ENCODE measurements around the gene MKNK2.
A peak's percentile ranks its signal among the peaks of the same experiment; 100 is the strongest.

The MKNK2 gene

GRCh38 chr19:2060884-2061494 lies 9.9 kb upstream of the MKNK2 start:
- DNase-seq (ENCODE audit: low read depth), result no peak
- peak overlapping the region; percentile 63 for H3K4me3 ChIP-seq (ENCODE audit: low read depth, low read length)
- TF ChIP-seq, protein P1, sequence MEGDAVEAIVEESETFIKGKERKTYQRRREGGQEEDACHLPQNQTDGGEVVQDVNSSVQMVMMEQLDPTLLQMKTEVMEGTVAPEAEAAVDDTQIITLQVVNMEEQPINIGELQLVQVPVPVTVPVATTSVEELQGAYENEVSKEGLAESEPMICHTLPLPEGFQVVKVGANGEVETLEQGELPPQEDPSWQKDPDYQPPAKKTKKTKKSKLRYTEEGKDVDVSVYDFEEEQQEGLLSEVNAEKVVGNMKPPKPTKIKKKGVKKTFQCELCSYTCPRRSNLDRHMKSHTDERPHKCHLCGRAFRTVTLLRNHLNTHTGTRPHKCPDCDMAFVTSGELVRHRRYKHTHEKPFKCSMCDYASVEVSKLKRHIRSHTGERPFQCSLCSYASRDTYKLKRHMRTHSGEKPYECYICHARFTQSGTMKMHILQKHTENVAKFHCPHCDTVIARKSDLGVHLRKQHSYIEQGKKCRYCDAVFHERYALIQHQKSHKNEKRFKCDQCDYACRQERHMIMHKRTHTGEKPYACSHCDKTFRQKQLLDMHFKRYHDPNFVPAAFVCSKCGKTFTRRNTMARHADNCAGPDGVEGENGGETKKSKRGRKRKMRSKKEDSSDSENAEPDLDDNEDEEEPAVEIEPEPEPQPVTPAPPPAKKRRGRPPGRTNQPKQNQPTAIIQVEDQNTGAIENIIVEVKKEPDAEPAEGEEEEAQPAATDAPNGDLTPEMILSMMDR (IDR thresholded peaks at IDR 0.05; ENCODE audit: low read depth, low read length, missing control alignments), result no peak

- H3K4me3 ChIP-seq (ENCODE audit: low read depth, low read length), result peak overlapping the region; percentile 63
- no peak for DNase-seq (ENCODE audit: low read depth)
- TF ChIP-seq, protein P1 (IDR thresholded peaks at IDR 0.05; ENCODE audit: low read depth, low read length, missing control alignments), result no peak
Observed at GRCh38 chr19:2059422-2060201, 8.6 kb upstream of the MKNK2 start.

DNA sequence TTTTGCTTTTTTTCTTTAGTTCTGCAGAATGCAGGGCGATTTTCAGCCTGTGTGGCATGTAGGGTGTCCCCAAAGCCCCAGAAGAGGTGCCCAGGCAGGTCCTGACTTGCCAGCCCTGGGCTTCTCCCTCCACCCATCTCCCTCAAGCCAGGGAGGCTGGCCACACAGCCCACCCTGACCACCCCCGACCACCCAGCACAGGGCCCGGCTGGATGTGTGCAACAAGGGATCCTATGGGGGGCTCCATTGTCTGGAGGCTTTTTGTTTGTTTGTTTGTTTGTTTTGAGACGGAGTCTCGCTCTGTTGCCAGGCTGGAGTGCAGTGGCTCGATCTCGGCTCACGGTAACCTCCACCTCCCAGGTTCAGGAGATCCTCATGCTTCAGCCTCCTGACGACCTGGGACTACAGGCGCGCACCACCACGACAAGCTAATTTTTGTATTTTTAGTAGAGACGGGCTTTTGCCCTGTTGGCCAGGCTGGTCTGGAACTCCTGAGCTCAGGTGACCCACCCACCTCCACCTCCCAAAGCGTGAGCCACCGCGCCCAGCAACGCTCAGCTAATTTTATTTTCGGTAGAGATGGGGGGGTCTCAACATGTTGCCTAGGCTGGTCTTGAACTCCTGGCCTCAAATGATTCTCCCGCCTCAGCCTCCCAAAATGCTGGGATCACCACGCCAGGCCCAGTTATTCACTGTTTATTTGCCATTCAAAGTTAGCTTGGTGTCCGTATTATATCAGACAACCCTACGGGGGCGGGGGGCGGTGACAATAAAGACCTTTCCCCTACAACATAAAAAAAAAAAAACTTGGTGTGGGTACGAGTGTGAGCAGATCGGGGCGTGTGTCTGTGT lies 7.8 kb upstream of the MKNK2 start:
- no peak overlapping the region for H3K4me3 ChIP-seq (ENCODE audit: low read depth, low read length)
- DNase-seq (ENCODE audit: low read depth), result no peak
- TF ChIP-seq, protein P1 (IDR thresholded peaks at IDR 0.05; ENCODE audit: low read depth, low read length, missing control alignments), result no peak

DNA sequence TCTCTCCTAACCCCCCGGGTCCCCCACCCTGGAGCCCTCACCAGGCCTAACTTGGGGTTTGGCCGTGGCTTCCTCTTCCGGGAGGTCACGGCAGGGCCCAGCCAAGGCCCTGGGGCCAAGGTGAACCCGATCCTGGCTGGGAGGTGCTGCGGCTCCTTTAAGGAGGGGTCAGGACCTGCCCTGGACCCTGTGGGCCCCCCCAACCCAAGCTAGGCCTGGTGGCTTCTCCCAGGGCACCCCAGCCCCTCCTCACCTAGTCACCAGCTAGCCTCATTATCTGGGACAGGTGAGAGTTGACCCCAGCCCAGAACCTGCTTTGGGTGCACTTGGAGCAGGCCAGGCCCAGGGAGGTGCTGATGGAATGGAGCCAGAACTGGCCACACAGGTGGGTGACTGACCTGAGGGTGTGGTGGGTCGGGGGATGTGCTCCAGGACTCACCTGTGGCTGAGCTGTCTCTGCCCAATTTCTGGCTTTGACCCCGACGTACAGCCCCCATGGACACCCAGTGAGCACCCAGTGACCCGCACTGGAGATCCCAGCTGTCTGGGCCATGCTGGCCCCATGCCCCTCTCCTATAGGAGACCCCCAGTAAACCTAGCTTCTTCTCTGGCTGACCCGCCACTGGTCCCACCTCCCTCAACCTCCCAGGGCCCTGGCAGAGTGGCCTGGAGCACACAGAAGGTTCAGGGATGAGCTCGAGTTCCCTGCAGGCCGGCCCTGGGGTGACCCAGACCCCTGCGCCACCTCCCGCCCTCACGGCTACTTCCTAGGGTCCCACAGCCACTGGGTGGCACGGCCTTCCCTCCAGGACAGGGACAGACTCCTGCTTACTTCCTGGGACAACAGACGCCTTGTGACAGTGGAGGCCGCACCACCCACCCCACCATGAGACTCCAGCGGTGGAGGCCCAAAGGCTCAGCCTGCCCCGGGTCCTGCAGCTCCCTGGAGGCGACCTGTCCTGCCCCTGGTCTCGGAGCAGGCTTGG lies 6.7 kb upstream of the MKNK2 start:
- TF ChIP-seq, protein P1 (IDR thresholded peaks at IDR 0.05; ENCODE audit: low read depth, low read length, missing control alignments), result no peak
- no peak for DNase-seq (ENCODE audit: low read depth)
- no peak overlapping the region for H3K4me3 ChIP-seq (ENCODE audit: low read depth, low read length)

DNA sequence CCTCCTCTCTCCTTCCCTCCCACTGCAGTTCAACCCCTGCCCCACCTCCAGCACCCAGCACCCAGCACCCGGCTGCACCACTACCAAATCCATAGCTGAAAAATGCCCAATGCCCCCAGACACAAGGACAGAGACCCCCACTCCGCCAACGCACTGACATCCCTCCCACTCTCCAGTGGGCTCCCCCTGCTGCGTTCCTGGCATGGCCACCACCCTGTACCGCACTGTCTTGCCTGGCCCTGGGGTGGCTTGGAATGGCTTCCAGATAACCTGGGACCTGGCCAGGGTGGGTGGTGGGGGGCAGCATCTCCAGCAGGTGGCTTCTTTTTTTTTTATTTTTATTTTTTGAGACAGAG lies 5.8 kb upstream of the MKNK2 start:
- TF ChIP-seq, protein P1 (IDR thresholded peaks at IDR 0.05; ENCODE audit: low read depth, low read length, missing control alignments), result no peak

More for the DNA sequence above, 5.8 kb upstream of the MKNK2 start:
- DNase-seq (ENCODE audit: low read depth), result no peak
- no peak overlapping the region for H3K4me3 ChIP-seq (ENCODE audit: low read depth, low read length)
